GM12873 (cell line): ENCODE results near the gene MRNIP.

Source experiments
- CTCF ChIP-seq: IDR thresholded peaks from 2 replicates; pipeline ENCODE4 v1.5.1; 2012; ENCODE audit warnings: low read depth, mild to moderate bottlenecking, moderate library complexity, low read length, control low read depth; ENCODE audit not compliant: insufficient read depth; ENCODE audit errors: missing control alignments

The MRNIP gene

GRCh38 chr5:179879003-179879689, 20.5 kb upstream of the MRNIP start:
- no peak for TF ChIP-seq CTCF

DNA sequence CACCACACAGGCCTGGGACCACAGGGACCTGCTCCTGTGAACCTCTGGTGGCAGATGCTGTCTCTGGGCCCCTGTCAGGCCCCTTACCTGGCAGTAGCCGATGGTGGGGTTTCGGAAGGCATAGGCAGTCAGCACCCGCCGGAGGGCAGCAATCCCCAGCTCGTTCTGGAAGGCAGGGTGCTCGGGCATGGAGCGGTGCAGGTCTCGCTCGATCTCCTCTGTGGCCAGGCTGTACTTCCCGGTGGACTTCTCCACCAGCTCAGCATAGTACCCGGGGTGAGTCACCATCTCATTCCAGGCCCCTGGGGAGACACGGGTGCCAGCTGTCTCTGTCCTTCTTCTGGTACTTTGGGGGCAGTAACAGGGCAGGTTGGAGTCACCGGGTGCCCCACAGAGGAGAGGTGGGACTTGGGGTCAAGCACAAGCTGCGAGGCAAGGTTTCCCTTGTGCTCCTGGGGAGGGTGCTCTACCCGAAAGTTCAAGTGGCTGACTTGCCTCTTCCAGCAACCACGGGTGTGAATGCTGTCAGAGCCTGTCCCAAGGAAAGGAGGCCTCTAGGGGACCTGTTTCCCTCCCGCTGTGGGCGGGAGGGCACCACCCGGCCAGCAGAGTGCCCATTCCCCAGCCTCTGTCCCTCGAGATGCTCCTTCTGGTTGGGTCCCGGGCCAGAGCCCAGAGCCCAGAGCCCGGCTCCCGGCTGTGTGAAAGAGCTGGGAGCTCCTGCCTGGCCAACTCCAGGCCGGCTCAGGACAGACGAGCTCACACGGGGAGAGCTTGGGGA, 19.8 kb upstream of the MRNIP start:
- TF ChIP-seq CTCF, result no peak

GRCh38 chr5:179876610-179876952, 18.0 kb upstream of the MRNIP start:
- TF ChIP-seq CTCF, result no peak

- TF ChIP-seq CTCF, result no peak
Measured at GRCh38 chr5:179875741-179876609, 17.4 kb upstream of the MRNIP start.

GRCh38 chr5:179874536-179875292, 16.1 kb upstream of the MRNIP start:
- TF ChIP-seq CTCF, result no peak

- no peak for TF ChIP-seq CTCF
Measured at GRCh38 chr5:179874136-179874535, 15.5 kb upstream of the MRNIP start.
